OCI-LY1 (cell line): ENCODE results near the gene BRS3.

Source experiments
- H2AFZ ChIP-seq: fragments of 200-600 bp; sonication (generic), shearing (Covaris generic); 2 replicates; pipeline ENCODE4 v1.6.0; 2014; ENCODE audit warnings: antibody characterized with exemption, mild to moderate bottlenecking, low read length
- H3F3A ChIP-seq: fragments of 200-600 bp; sonication (generic), shearing (Covaris generic); 2 replicates; pipeline ENCODE4 v1.6.0; 2014; ENCODE audit warnings: mild to moderate bottlenecking, antibody characterized with exemption, low read length, moderate library complexity; ENCODE audit not compliant: insufficient read depth
- H3K27ac ChIP-seq: fragments of 200-600 bp; sonication (generic); 2 replicates; pipeline ENCODE4 v1.5.1; 2014; ENCODE audit warnings: low read length, mixed run types, mild to moderate bottlenecking, low read depth; ENCODE audit not compliant: poor library complexity, severe bottlenecking
- H3K27me3 ChIP-seq: fragments of 200-600 bp; sonication (generic); 2 replicates; pipeline ENCODE4 v1.6.0; 2014; ENCODE audit warnings: antibody characterized with exemption, mild to moderate bottlenecking, low read length, moderate library complexity; ENCODE audit not compliant: insufficient read depth
- H3K36me3 ChIP-seq: fragments of 200-600 bp; sonication (generic); 2 replicates; pipeline ENCODE4 v1.6.1; 2014; ENCODE audit warnings: mild to moderate bottlenecking, antibody characterized with exemption, low read length, moderate library complexity, mixed read lengths; ENCODE audit not compliant: insufficient read depth
- H3K4me1 ChIP-seq: fragments of 200-600 bp; sonication (generic); 2 replicates; pipeline ENCODE4 v1.5.1; 2014; ENCODE audit warnings: mild to moderate bottlenecking, low read length, moderate library complexity; ENCODE audit not compliant: insufficient read depth, severe bottlenecking
- H3K4me2 ChIP-seq: fragments of 200-600 bp; sonication (generic), shearing (Covaris generic); 2 replicates; pipeline ENCODE4 v1.6.1; 2014; ENCODE audit warnings: low read length
- H3K4me3 ChIP-seq: fragments of 200-600 bp; sonication (generic); 2 replicates; pipeline ENCODE4 v1.5.1; 2014; ENCODE audit warnings: low read length, low read depth, mild to moderate bottlenecking, mixed read lengths; ENCODE audit not compliant: poor library complexity, severe bottlenecking
- H3K79me2 ChIP-seq: fragments of 200-600 bp; shearing (Covaris generic); 2 replicates; pipeline ENCODE4 v1.6.1; 2016; ENCODE audit warnings: mixed run types, low read length, mixed read lengths; ENCODE audit not compliant: insufficient read depth
- H3K9ac ChIP-seq: fragments of 200-600 bp; sonication (generic), shearing (Covaris generic); 2 replicates; pipeline ENCODE4 v1.6.1; 2014; ENCODE audit warnings: mild to moderate bottlenecking, low read length, mixed read lengths
- H3K9me2 ChIP-seq: fragments of 200-600 bp; sonication (generic), shearing (Covaris generic); 2 replicates; pipeline ENCODE4 v1.6.1; 2014; ENCODE audit warnings: low read depth, mild to moderate bottlenecking, low read length, mixed read lengths
- H3K9me3 ChIP-seq: fragments of 200-600 bp; shearing (Covaris generic); 2 replicates; pipeline ENCODE4 v1.6.1; 2014; ENCODE audit warnings: low read length, mixed read lengths
- H4K20me1 ChIP-seq: fragments of 200-600 bp; sonication (generic), shearing (Covaris generic); 2 replicates; pipeline ENCODE4 v1.6.0; 2016; ENCODE audit warnings: mild to moderate bottlenecking, low read length; ENCODE audit not compliant: insufficient read depth
- CTCF ChIP-seq: fragments of 200-600 bp; sonication (generic), shearing (Covaris generic); IDR thresholded peaks from 2 replicates; pipeline ENCODE4 v1.5.1; 2017; ENCODE audit warnings: mild to moderate bottlenecking, antibody characterized with exemption, low read length, moderate library complexity, mixed read lengths
- EZH2 ChIP-seq: fragments of 200-600 bp; sonication (generic), shearing (Covaris generic); IDR thresholded peaks from 2 replicates; pipeline ENCODE4 v1.8.0; 2017; ENCODE audit warnings: borderline replicate concordance, mixed run types, mild to moderate bottlenecking, antibody characterized with exemption, low read length, moderate library complexity, mixed read lengths

Gene BRS3

DNA sequence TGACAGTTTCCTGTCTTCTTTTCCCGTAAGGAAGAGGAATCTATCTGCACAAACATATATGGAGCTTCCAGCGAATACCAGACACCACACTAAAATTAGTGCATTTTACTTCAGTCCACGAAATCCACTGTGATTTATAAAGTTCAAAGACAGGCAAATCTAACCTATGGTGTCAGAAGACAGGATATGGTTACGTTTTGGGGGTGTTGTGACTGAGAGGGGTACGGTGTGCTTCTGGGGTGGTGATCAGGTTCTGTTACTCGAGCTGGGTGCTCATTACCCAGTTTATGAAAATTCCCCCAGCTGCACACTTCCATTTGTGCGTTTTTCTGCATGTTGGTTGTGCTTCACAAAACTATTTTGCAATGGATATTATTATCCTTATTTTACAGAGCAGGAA lies 54.5 kb downstream of the BRS3 start:
- Histone ChIP-seq H3K27ac (no peak overlapping the region), H4K20me1 (no peaks in the 10 kb centered on the region), H3K36me3 (no peaks in the 10 kb centered on the region), H3K9me3 (no peaks in the 10 kb centered on the region), H3K9ac (no peak overlapping the region), H3K9me2 (no peaks in the 10 kb centered on the region), H3K79me2 (no peaks in the 10 kb centered on the region), H3K4me3 (no peak overlapping the region), H3F3A (no peaks in the 10 kb centered on the region), H2AFZ (no peak overlapping the region), H3K4me2 (no peak overlapping the region), H3K4me1 (no peaks in the 10 kb centered on the region), H3K27me3 (no peaks in the 10 kb centered on the region)
- TF ChIP-seq CTCF (no peak), EZH2 (no peak)
